ENCODE data around the gene ODAD4.
"Not testable (repeated sequence)": the region's sequence is repeated elsewhere in the genome, so short reads cannot be mapped to it uniquely, and the experiment has no call there.

ODAD4 gene

GRCh38 chr17:41912925-41913324, 17.5 kb upstream of the ODAD4 start:
- DNase-seq = no peak

- DNase-seq = no peak
These were observed 16.6 kb upstream of the ODAD4 start for GRCh38 chr17:41913798-41914197.

- DNase-seq = no peak
These were observed 16.1 kb upstream of the ODAD4 start for GRCh38 chr17:41914358-41914766.

GRCh38 chr17:41915020-41915419, 15.4 kb upstream of the ODAD4 start:
- no peak for DNase-seq

- no peak for DNase-seq
These were observed 14.9 kb upstream of the ODAD4 start for GRCh38 chr17:41915566-41915965.

GRCh38 chr17:41917192-41917591, 13.2 kb upstream of the ODAD4 start:
- peak in 7 of 14 donors; percentile 14 to 38 (median 22) for DNase-seq

GRCh38 chr17:41917679-41918313, 12.6 kb upstream of the ODAD4 start:
- DNase-seq = peak in 9 of 14 donors; percentile 19 to 71 (median 45)

GRCh38 chr17:41918314-41919164, 11.9 kb upstream of the ODAD4 start, which contains the start of gene ACLY:
Gene ACLY (minus strand): TSS chr17:41918951. CDS start chr17:41913873, 5,078 bp downstream.
- DNase-seq = peak; percentile 78 to 98 (median 95)

- peak in 1 of 14 donors; percentile 65 for DNase-seq
These were observed 11.1 kb upstream of the ODAD4 start for GRCh38 chr17:41919165-41919817.

GRCh38 chr17:41919840-41920579, 10.4 kb upstream of the ODAD4 start:
- DNase-seq = no peak

GRCh38 chr17:41920580-41920955, 9.8 kb upstream of the ODAD4 start:
- no peak for DNase-seq

GRCh38 chr17:41925991-41926590, 4.3 kb upstream of the ODAD4 start:
- DNase-seq = no peak

- DNase-seq = no peak
These were observed 1.6 kb upstream of the ODAD4 start for GRCh38 chr17:41928693-41929251.

- DNase-seq = not testable (repeated sequence)
These were observed 378 bp downstream of the ODAD4 start for GRCh38 chr17:41930833-41931156.

- DNase-seq = not testable (repeated sequence)
These were observed 1.3 kb downstream of the ODAD4 start for GRCh38 chr17:41931715-41932114.

- DNase-seq = no peak
These were observed 2.5 kb downstream of the ODAD4 start for GRCh38 chr17:41932816-41933389.

GRCh38 chr17:41935641-41936040, 5.2 kb downstream of the ODAD4 start:
- no peak for DNase-seq

- DNase-seq = peak in 1 of 14 donors; percentile 49
These were observed 7.8 kb downstream of the ODAD4 start for GRCh38 chr17:41937970-41938954.

GRCh38 chr17:41939044-41939692, 8.8 kb downstream of the ODAD4 start:
- DNase-seq = no peak

- no peak for DNase-seq
These were observed 9.3 kb downstream of the ODAD4 start for GRCh38 chr17:41939693-41940090.

All from C1 segment of cervical spinal cord (tissue), 14 donors.